ENCODE data around the gene CHMP4A. TPM values are rescaled to one million over a fixed set of nuclear protein-coding genes. Genes with fewer than 3 reads are reported as not detected.

CHMP4A gene
- polyA plus RNA-seq, 1 donor from 2014 or later = 55.3 TPM

DNA sequence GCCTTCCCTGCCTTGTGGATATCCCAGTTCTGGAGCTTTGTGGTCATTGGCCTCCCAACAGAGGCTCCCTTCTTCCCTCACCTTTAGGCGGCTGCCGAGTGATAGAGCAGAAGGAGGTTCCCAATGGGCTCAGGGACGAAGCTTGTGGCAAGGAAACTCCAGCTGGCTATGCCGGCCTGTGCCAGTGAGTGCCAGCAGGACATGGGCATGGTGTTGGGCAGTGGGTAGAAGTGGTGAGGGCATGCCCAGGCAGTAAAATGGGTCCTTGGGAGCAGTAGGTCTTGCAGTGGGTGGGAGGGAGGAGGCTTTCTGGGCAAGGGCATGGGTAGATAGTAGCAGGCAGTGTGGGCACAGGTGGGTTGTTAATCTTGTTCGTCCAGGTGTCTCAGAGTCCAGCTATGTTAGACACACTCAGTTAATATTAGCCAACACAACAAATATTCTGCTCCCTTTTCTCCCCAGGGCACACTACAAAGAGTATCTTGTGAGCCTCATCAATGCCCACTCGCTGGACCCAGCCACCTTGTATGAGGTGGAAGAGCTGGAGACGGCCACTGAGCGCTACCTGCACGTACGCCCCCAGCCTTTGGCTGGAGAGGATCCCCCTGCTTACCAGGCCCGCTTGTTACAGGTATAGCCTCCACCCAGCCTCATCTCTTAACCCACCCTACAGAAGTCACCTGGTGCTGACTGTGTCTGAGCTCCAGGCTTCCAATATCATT lies 53.4 kb downstream of the CHMP4A start:
- Histone ChIP-seq H3K9me2 (ENCODE audit: insufficient read depth, low read length) (no peaks in the 10 kb centered on the region), H3K9ac (ENCODE audit: low read length) (no peak overlapping the region), H3K9me3 (ENCODE audit: low read length) (no peaks in the 10 kb centered on the region), H2AFZ (ENCODE audit: low read depth, low read length) (no peak overlapping the region), H3K27me3 (ENCODE audit: insufficient read depth, low read depth, low read length) (no peaks in the 10 kb centered on the region), H3K4me2 (ENCODE audit: low read length) (no peak overlapping the region), H4K20me1 (ENCODE audit: insufficient read depth) (no peaks in the 10 kb centered on the region), H3K27ac (ENCODE audit: low read length) (no peak overlapping the region), H3F3A (ENCODE audit: insufficient read depth, low read length, poor library complexity, severe bottlenecking) (no peaks in the 10 kb centered on the region), H3K4me3 (ENCODE audit: low read length) (no peak overlapping the region), H3K79me2 (replicated peaks; ENCODE audit: insufficient read depth, low read length) (no peaks in the 10 kb centered on the region), H3K36me3 (ENCODE audit: insufficient read depth, low read length) (no peaks in the 10 kb centered on the region)
- no peak for TF ChIP-seq TAF1 (IDR thresholded peaks at IDR 0.05; ENCODE audit: low read depth)
- TF ChIP-seq, protein P1, sequence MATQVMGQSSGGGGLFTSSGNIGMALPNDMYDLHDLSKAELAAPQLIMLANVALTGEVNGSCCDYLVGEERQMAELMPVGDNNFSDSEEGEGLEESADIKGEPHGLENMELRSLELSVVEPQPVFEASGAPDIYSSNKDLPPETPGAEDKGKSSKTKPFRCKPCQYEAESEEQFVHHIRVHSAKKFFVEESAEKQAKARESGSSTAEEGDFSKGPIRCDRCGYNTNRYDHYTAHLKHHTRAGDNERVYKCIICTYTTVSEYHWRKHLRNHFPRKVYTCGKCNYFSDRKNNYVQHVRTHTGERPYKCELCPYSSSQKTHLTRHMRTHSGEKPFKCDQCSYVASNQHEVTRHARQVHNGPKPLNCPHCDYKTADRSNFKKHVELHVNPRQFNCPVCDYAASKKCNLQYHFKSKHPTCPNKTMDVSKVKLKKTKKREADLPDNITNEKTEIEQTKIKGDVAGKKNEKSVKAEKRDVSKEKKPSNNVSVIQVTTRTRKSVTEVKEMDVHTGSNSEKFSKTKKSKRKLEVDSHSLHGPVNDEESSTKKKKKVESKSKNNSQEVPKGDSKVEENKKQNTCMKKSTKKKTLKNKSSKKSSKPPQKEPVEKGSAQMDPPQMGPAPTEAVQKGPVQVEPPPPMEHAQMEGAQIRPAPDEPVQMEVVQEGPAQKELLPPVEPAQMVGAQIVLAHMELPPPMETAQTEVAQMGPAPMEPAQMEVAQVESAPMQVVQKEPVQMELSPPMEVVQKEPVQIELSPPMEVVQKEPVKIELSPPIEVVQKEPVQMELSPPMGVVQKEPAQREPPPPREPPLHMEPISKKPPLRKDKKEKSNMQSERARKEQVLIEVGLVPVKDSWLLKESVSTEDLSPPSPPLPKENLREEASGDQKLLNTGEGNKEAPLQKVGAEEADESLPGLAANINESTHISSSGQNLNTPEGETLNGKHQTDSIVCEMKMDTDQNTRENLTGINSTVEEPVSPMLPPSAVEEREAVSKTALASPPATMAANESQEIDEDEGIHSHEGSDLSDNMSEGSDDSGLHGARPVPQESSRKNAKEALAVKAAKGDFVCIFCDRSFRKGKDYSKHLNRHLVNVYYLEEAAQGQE (IDR thresholded peaks at IDR 0.05; ENCODE audit: borderline replicate concordance) = no peak
- TF ChIP-seq, protein P2, sequence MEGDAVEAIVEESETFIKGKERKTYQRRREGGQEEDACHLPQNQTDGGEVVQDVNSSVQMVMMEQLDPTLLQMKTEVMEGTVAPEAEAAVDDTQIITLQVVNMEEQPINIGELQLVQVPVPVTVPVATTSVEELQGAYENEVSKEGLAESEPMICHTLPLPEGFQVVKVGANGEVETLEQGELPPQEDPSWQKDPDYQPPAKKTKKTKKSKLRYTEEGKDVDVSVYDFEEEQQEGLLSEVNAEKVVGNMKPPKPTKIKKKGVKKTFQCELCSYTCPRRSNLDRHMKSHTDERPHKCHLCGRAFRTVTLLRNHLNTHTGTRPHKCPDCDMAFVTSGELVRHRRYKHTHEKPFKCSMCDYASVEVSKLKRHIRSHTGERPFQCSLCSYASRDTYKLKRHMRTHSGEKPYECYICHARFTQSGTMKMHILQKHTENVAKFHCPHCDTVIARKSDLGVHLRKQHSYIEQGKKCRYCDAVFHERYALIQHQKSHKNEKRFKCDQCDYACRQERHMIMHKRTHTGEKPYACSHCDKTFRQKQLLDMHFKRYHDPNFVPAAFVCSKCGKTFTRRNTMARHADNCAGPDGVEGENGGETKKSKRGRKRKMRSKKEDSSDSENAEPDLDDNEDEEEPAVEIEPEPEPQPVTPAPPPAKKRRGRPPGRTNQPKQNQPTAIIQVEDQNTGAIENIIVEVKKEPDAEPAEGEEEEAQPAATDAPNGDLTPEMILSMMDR (IDR thresholded peaks at IDR 0.05; ENCODE audit: poor library complexity, severe bottlenecking) = no peak

Small RNA genes lying within 50 kb of the gene (small RNA-seq; reads per million reads assigned to genes)
- gene AL136295.4 = 0 reads per million in 3 experiments
- gene CHMP4A = 0 reads per million in 3 experiments
- gene IPO4 = 0 to 0.03 (median 0) reads per million in 3 experiments
- gene IRF9 = 0 reads per million in 3 experiments
- gene MDP1 = 0 to 0.77 (median 0) reads per million in 3 experiments

Other genes with a start within 250 kb of the CHMP4A start
- gene DHRS4L2, start 224.6 kb downstream of the CHMP4A start, polyA plus RNA-seq = 1.9 and 3.0 TPM in 2 replicates
- 43.6 and 49.3 TPM in 2 replicates for gene CARMIL3, start 161.5 kb downstream of the CHMP4A start, polyA plus RNA-seq
- gene CPNE6, start 141.9 kb downstream of the CHMP4A start, polyA plus RNA-seq = 2.3 and 4.1 TPM in 2 replicates
- gene PCK2, start 119.2 kb downstream of the CHMP4A start, polyA plus RNA-seq = 0.20 and 1.2 TPM in 2 replicates
- 74.5 and 106 TPM in 2 replicates for gene DCAF11, start 98.7 kb downstream of the CHMP4A start, polyA plus RNA-seq
- gene NRL, start 98.5 kb downstream of the CHMP4A start, polyA plus RNA-seq = 9.5 TPM in 2 replicates
- gene FITM1, start 82.8 kb downstream of the CHMP4A start, polyA plus RNA-seq = 0.62 and 0.88 TPM in 2 replicates
- gene PSME1, start 77.3 kb downstream of the CHMP4A start, polyA plus RNA-seq = 39.5 and 55.8 TPM in 2 replicates
- gene EMC9, start 71.9 kb downstream of the CHMP4A start, polyA plus RNA-seq = 45.1 and 54.6 TPM in 2 replicates
- 69.1 and 73.3 TPM in 2 replicates for gene PSME2, start 66.9 kb downstream of the CHMP4A start, polyA plus RNA-seq
- gene RNF31, start 66.0 kb downstream of the CHMP4A start, polyA plus RNA-seq = 69.6 and 98.7 TPM in 2 replicates
- gene IRF9, start 52.2 kb downstream of the CHMP4A start, polyA plus RNA-seq = 5.9 and 19.6 TPM in 2 replicates
- 18.5 and 22.8 TPM in 2 replicates for gene REC8, start 41.4 kb downstream of the CHMP4A start, polyA plus RNA-seq
- 9.2 and 13.4 TPM in 2 replicates for gene IPO4, start 24.7 kb downstream of the CHMP4A start, polyA plus RNA-seq
- gene TM9SF1, start 18.0 kb downstream of the CHMP4A start, polyA plus RNA-seq = 25.1 and 34.2 TPM in 2 replicates
- 0.17 TPM in 1 of 2 replicates, not detected in the other for gene TSSK4, start 7.8 kb downstream of the CHMP4A start, polyA plus RNA-seq
- 94.2 and 116 TPM in 2 replicates for gene MDP1, start 2.6 kb upstream of the CHMP4A start, polyA plus RNA-seq
- gene NEDD8, start 18.9 kb upstream of the CHMP4A start, polyA plus RNA-seq = 406 and 431 TPM in 2 replicates
- 132 and 403 TPM in 2 replicates for gene GMPR2, start 19.4 kb upstream of the CHMP4A start, polyA plus RNA-seq
- gene TINF2, start 29.1 kb upstream of the CHMP4A start, polyA plus RNA-seq = 103 and 120 TPM in 2 replicates
- gene TGM1, start 49.7 kb upstream of the CHMP4A start, polyA plus RNA-seq = 3.6 and 7.5 TPM in 2 replicates
- 28.8 and 33.2 TPM in 2 replicates for gene RABGGTA, start 58.1 kb upstream of the CHMP4A start, polyA plus RNA-seq
- 5.5 and 6.9 TPM in 2 replicates for gene DHRS1, start 86.3 kb upstream of the CHMP4A start, polyA plus RNA-seq
- 13.0 and 19.5 TPM in 2 replicates for gene NOP9, start 86.4 kb upstream of the CHMP4A start, polyA plus RNA-seq
- not detected in 2 replicates for gene CIDEB, start 94.5 kb upstream of the CHMP4A start, polyA plus RNA-seq
- gene LTB4R2, start 96.7 kb upstream of the CHMP4A start, polyA plus RNA-seq = 3.4 and 5.0 TPM in 2 replicates
- gene LTB4R, start 98.0 kb upstream of the CHMP4A start, polyA plus RNA-seq = 4.3 and 5.2 TPM in 2 replicates
- not detected in 2 replicates for gene ADCY4, start 121.6 kb upstream of the CHMP4A start, polyA plus RNA-seq
- not detected in 2 replicates for gene RIPK3, start 126.5 kb upstream of the CHMP4A start, polyA plus RNA-seq
- gene NFATC4, start 154.7 kb upstream of the CHMP4A start, polyA plus RNA-seq = 0.22 and 0.48 TPM in 2 replicates
- 5.7 and 9.1 TPM in 2 replicates for gene NYNRIN, start 185.5 kb upstream of the CHMP4A start, polyA plus RNA-seq
- not detected in 2 replicates for gene CBLN3, start 216.2 kb upstream of the CHMP4A start, polyA plus RNA-seq
- gene KHNYN, start 216.5 kb upstream of the CHMP4A start, polyA plus RNA-seq = 0.53 and 0.92 TPM in 2 replicates
- 142 and 173 TPM in 2 replicates for gene SDR39U1, start 229.3 kb upstream of the CHMP4A start, polyA plus RNA-seq

Measured in neural cell (in vitro differentiated cells).